Effector CD4-positive, alpha-beta T cell (primary cell): ENCODE results near the gene PARD3B.

Source experiments
- DNase-seq: peaks from one replicate; pipeline ENCODE4 v3.0.0-alpha.2; 2020

PARD3B gene

GRCh38 chr2:205169464-205169863, 624.2 kb downstream of the PARD3B start:
- DNase-seq: no peak

DNA sequence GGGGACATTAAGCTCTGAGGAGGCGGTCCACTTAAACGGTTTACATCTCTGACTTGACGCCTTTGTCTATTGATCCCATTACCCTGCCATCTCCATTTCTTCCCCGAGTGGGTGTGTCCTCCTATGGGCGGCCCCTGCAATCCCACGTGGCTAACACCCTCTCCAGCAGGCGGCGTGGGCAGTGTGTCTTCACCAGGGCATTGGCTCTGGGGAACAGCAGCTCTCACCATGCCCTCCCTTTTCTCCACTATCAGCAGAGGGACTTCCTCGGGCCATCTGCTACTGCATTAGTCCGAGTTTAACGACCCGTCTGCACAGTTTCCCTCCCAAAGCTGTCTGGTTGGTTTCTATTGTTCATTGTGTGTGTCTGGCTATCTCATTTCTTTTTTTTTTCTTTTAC, 625.1 kb downstream of the PARD3B start:
- DNase-seq: no peak

DNA sequence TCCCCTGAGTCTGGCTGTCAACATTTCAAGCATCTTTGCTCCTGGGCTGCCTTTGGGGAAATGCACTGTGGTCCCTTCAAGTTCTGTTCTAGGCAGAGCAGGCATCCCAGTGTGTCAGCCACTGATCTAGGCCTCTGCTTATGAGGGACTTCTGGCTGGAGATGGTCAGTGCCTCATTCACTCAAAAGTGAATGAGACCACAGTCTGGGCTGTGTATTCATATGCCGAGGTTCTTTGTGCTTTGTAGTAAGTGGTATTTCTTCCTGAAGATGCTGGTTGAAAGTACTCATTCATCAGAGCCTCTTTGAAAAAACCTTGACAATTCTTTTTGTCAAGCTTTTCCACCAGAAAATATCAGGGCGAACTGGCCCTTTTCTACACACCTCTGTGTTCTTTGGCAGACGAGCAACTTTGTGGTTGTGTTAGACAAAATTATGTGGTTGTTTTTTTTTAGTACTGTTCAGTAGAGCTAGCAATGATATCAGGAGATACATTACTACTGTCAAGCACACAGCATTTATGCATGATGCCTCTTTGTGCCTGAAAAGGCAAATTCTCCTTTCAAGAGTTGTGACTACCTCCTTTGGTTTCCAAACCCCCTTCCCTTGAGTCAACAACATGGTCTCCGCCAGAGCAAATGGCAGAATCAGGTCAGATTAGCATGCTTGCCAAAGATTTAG, 626.1 kb downstream of the PARD3B start:
- DNase-seq: no peak

- DNase-seq: no peak
These were observed 630.6 kb downstream of the PARD3B start for GRCh38 chr2:205175831-205176230.

GRCh38 chr2:205176546-205176945, 631.3 kb downstream of the PARD3B start:
- DNase-seq: no peak

DNA sequence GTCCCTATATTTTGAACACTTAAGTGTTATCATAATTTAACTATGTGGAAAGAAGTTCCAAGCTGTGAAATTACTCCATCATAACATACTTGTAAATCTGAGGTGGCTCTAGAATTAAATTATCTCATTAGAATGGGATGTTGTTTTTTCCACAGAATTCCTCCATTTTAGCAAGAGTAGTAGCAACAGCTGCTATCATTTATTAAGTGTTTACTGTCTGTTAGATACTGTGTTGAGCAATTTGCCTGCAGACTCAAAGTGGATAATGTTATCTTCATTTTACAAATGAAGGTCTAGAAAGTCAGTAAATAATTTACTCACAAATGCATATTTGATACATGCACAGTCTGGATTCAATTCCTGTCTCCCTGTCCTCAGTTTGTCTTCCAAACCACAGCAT, 632.3 kb downstream of the PARD3B start:
- no peak for DNase-seq

GRCh38 chr2:205180730-205181129, 635.5 kb downstream of the PARD3B start:
- DNase-seq: no peak

GRCh38 chr2:205187731-205188130, 642.5 kb downstream of the PARD3B start:
- DNase-seq: no peak

GRCh38 chr2:205188239-205189138, 643.2 kb downstream of the PARD3B start:
- no peak for DNase-seq

GRCh38 chr2:205189301-205189700, 644.0 kb downstream of the PARD3B start:
- DNase-seq: no peak

- DNase-seq: no peak
These were observed 645.3 kb downstream of the PARD3B start for GRCh38 chr2:205190528-205190927.

DNA sequence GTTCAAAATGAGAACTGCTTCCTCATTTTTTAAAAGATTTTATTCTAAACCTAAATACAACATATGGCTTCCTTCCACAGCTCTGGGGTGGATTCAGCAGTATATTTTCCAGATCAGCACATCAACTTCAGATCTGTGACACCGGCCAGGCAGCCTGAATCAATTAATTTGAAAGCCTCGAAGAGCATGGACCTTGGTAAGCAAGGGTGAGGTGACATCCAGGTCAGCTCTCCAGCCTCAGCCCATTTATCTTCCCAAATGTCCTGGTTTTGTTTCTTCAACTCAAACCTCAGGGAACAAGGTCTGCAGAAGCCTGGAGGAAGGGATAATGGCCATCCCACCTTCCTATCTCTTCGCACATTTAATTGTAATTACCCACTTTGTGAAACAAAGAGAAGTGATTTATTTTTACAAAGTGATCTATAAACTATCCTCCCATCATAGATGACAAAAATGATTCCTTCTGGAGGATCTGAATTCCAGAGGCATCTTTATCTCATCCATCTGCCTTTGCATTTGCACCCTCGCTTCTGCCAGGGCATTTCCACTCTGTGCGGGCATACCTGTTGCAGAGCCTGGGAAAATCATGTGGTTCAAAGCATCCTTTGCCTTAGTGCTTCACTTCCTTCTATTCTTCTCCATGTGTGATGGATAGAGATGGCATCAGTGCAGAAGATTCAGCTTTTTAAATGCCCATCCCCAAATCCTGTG, 648.0 kb downstream of the PARD3B start:
- DNase-seq: no peak

- no peak for DNase-seq
These were observed 648.6 kb downstream of the PARD3B start for GRCh38 chr2:205193836-205194228.

GRCh38 chr2:205197468-205198139, 652.3 kb downstream of the PARD3B start:
- no peak for DNase-seq

GRCh38 chr2:205198140-205198525, 652.9 kb downstream of the PARD3B start:
- no peak for DNase-seq

- DNase-seq: no peak
These were observed 654.0 kb downstream of the PARD3B start for GRCh38 chr2:205199165-205199850.

DNA sequence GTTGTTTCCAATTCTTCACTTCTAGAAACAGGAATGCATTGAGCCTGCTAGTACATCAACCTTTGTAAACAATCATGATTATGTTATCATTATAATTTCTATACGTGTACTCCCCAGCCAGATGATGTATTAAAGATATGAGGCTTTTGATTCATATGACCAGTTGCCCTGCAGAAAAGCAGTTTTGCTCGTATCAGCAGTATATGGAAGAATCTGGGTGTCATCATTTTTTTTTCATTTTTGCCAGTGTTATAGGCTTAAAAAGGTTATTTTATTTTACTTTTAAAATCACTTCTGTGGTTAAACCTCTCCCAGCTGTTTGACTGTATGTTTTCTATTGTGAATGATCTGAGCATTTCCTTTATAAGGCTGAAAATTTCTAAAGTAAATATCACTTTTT, 665.2 kb downstream of the PARD3B start:
- no peak for DNase-seq

DNA sequence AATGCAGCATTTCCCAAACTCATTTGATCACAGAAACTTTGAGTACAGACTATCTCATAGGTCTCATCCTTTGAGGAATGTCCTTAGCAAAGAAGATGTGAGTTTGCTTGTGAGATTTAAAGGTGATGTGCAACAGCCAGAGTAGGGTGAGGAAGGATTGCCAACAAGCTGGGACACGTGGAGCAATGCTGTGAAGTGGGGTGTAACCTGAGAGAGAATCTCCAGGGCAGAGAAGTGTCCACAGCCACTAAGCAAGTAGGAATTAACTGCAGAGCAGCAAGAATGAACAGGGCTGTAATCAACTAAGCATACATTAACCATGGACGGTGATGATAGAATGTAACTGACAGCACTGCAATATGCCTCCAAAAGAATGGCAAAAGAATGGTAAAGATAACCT, 667.1 kb downstream of the PARD3B start:
- DNase-seq: no peak

DNA sequence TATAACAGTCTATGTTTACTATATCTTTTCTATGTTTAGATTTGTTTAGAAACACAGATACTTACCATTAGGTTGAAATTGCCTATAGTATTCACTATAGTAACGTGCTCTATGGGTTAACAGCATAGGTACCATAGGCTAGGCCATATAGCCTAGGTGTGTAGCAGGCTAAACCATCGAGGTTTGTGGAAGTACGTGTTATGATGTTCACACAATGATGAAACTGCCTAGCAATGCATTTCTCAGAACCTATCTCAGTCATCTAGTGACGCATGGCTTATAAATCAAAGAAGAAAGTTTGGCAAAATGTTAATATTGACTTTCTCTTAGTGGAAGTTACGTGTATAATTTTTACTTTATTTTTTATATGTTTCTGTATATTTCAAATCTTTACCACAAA, 670.8 kb downstream of the PARD3B start:
- DNase-seq: no peak

- DNase-seq: no peak
These were observed 671.3 kb downstream of the PARD3B start for GRCh38 chr2:205216580-205216979.

DNA sequence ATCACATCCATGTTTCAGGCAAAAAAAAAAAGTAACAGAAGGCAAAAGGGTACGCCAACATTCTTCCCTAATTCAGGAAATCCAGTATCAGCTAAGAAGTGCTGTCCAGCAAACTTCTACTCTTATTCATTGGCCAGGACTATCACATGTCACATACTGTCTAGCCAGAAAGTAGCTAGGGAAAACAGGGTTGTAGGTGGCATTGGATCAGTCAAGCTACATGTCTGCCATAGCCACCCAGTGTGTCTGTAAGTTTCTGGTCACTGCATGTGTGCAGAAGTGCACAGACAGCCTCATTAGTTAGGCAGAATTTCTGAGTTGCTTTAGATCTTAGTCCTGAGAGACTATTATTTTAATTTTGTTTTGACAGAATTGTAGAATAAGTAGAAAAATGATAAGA, 671.7 kb downstream of the PARD3B start:
- no peak for DNase-seq

DNA sequence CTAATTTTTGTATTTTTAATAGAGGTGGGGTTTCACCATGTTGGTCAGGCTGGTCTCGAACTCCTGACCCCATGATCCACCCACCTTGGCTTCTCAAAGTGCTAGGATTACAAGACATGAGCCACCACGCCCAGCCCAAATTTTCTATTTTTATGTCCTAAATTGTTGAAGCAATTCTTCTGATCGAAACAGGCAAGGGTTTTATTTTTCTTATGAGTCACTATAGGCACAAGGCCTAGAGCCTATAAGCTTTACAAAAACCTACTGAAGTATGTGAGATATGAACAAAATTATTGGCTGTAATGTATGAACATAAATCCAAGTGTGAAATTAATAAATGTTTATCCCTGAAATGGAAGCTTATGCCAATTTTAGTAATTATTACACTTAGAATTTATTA, 672.8 kb downstream of the PARD3B start:
- no peak for DNase-seq
